Esophagus muscularis mucosa (tissue), 3 donors: ENCODE measurements around the gene FBXL19.

ENCODE experiments used
- POLR2A ChIP-seq: fragments of 450-650 bp; IDR thresholded peaks from one replicate; pipeline ENCODE4 v1.6.1; 2017; ENCODE audit warnings: antibody characterized with exemption, moderate library complexity, mild to moderate bottlenecking, low read depth
- POLR2AphosphoS5 ChIP-seq, 2 donors: sonication (generic); formaldehyde crosslinking; IDR thresholded peaks; one replicate each; pipeline ENCODE4 v1.6.1; 2017; ENCODE audit warnings: antibody characterized with exemption in 2 of 2
- TF ChIP-seq, protein P1 (sequence below), 3 experiments: fragments of 200-600 bp in 2 of 3; fragments of 450-650 bp in 1 of 3; sonication (generic) in 2 of 3; IDR thresholded peaks; one replicate each; pipeline ENCODE4 v1.5.1; 2017 to 2019; ENCODE audit warnings: antibody characterized with exemption in 3 of 3, mild to moderate bottlenecking in 2 of 3, moderate library complexity in 1 of 3

DNA sequence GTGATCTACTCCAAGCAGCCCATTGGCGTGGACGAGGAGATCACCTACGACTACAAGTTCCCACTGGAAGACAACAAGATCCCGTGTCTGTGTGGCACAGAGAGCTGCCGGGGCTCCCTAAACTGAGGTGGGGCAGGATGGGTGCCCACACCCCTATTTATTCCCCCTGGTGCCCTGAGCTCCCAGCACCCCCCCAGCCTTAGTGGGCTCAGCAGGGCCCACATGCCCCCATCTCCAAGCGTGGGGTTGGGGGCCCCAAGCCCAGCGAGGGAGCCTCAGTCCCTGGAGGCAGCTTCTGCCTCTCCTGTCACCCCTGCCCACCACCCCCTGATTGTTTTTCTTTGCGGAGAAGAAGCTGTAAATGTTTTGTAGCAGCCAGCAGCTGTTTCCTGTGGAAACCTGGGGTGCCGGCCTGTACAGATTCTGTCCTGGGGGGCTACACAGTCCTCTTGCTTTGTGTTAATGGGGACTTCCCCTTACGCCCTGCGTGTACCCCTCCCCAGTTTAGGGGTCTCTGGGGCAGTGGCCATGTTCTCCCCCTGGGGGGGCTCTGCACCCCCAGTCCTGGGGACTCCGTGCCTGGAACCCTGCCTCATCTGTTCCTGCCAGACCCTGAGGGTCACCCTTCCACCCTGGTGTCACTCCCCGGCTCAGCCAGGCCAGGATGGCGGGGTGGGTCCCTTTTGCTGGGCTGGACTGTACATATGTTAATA is 60.7 kb downstream of the FBXL19 start:
- TF ChIP-seq, protein P1, sequence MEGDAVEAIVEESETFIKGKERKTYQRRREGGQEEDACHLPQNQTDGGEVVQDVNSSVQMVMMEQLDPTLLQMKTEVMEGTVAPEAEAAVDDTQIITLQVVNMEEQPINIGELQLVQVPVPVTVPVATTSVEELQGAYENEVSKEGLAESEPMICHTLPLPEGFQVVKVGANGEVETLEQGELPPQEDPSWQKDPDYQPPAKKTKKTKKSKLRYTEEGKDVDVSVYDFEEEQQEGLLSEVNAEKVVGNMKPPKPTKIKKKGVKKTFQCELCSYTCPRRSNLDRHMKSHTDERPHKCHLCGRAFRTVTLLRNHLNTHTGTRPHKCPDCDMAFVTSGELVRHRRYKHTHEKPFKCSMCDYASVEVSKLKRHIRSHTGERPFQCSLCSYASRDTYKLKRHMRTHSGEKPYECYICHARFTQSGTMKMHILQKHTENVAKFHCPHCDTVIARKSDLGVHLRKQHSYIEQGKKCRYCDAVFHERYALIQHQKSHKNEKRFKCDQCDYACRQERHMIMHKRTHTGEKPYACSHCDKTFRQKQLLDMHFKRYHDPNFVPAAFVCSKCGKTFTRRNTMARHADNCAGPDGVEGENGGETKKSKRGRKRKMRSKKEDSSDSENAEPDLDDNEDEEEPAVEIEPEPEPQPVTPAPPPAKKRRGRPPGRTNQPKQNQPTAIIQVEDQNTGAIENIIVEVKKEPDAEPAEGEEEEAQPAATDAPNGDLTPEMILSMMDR (IDR thresholded peaks at IDR 0.05): no peak
- peak in 1 of 2 donors; percentile 3 for TF ChIP-seq POLR2AphosphoS5 (IDR thresholded peaks at IDR 0.05)
- TF ChIP-seq POLR2A: no peak
